IMR-90 (cell line): ENCODE measurements around the gene OR1S2. TPM values are rescaled to one million over a fixed set of nuclear protein-coding genes. Genes with fewer than 3 reads are reported as not detected.

Experiments
- ATAC-seq: fragments of 200-7000 bp; cut with Tn5 transposase; 2 replicates; pipeline ENCODE4 v1.9.1; 2020; ENCODE audit warnings: low read depth, mild to moderate bottlenecking, moderate library complexity
- BruUV-seq: library from RNA; stranded (reverse); fragments of 400-500 nt; replicated peaks from 2 replicates; lab custom pipeline; 2021; lab: Mats Ljungman, UMichigan
- CTCF ChIA-PET: fragments of 300-600 bp; formaldehyde crosslinking; extraction: SDS; loops from one replicate; lab custom pipeline; 2021; ENCODE audit warnings: antibody characterized with exemption; lab: Yijun Ruan, JAX
- POLR2A ChIA-PET: fragments of 300-600 bp; sonication (Branson Sonifier 250); formaldehyde crosslinking; loops from one replicate; lab custom pipeline; 2022; ENCODE audit warnings: antibody characterized with exemption; ENCODE audit not compliant: unreplicated experiment; lab: Charles Lee
- DNase-seq: peaks from one replicate; pipeline ENCODE4 v3.0.0; 2013
- H2AFZ ChIP-seq: replicated peaks from 2 replicates; pipeline ENCODE3; 2013; ENCODE audit warnings: low read length, mild to moderate bottlenecking; ENCODE audit not compliant: poor library complexity
- H2AK5ac ChIP-seq: 2 replicates; pipeline ENCODE4 v1.6.1; 2013; ENCODE audit warnings: low read depth, low read length, inconsistent platforms
- H2AK9ac ChIP-seq: replicated peaks from 2 replicates; pipeline ENCODE3; 2013; ENCODE audit warnings: mild to moderate bottlenecking, low read depth, low read length, moderate library complexity; ENCODE audit not compliant: poor library complexity
- H2BK120ac ChIP-seq: 2 replicates; pipeline ENCODE4 v1.6.1; 2013; ENCODE audit warnings: low read depth, low read length, inconsistent platforms
- H2BK15ac ChIP-seq: 3 replicates; pipeline ENCODE4 v1.6.1; 2013; ENCODE audit warnings: low read depth, low read length, inconsistent platforms
- H2BK20ac ChIP-seq: 2 replicates; pipeline ENCODE4 v1.6.1; 2013; ENCODE audit warnings: low read depth, mild to moderate bottlenecking, inconsistent platforms, low read length, moderate library complexity
- H2BK5ac ChIP-seq: 2 replicates; pipeline ENCODE4 v1.6.1; 2013; ENCODE audit warnings: mild to moderate bottlenecking, low read depth, low read length, inconsistent platforms; ENCODE audit not compliant: poor library complexity, severe bottlenecking
- H3K14ac ChIP-seq: replicated peaks from 2 replicates; pipeline ENCODE4 v1.6.1; 2013; ENCODE audit warnings: low read depth, low read length, inconsistent platforms
- H3K18ac ChIP-seq: 2 replicates; pipeline ENCODE4 v1.6.1; 2013; ENCODE audit warnings: low read depth, low read length, control low read depth
- H3K23ac ChIP-seq: 2 replicates; pipeline ENCODE4 v1.6.1; 2013; ENCODE audit warnings: low read depth, low read length, inconsistent platforms
- H3K27ac ChIP-seq: 2 replicates; pipeline ENCODE4 v1.5.1; 2013; ENCODE audit warnings: mild to moderate bottlenecking, control low read depth, low read length; ENCODE audit not compliant: insufficient read depth
- H3K27me3 ChIP-seq: 2 replicates; pipeline ENCODE4 v1.6.1; 2013; ENCODE audit warnings: low read length; ENCODE audit not compliant: control insufficient read depth, insufficient read depth
- H3K36me3 ChIP-seq: 2 replicates; pipeline ENCODE4 v1.6.1; 2013; ENCODE audit warnings: low read length, mixed read lengths; ENCODE audit not compliant: control insufficient read depth, insufficient read depth
- H3K4ac ChIP-seq: 2 replicates; pipeline ENCODE4 v1.6.1; 2013; ENCODE audit warnings: low read depth, low read length, inconsistent platforms
- H3K4me1 ChIP-seq: 2 replicates; pipeline ENCODE4 v1.6.1; 2013; ENCODE audit warnings: low read length, mixed read lengths; ENCODE audit not compliant: control insufficient read depth, insufficient read depth
- H3K4me2 ChIP-seq: 2 replicates; pipeline ENCODE4 v1.6.1; 2013; ENCODE audit warnings: low read depth, mild to moderate bottlenecking, control low read depth, low read length, moderate library complexity
- H3K4me3 ChIP-seq: 2 replicates; pipeline ENCODE4 v1.5.1; 2013; ENCODE audit warnings: low read depth, mild to moderate bottlenecking, control low read depth, low read length, moderate library complexity; ENCODE audit not compliant: insufficient read depth
- H3K56ac ChIP-seq: 2 replicates; pipeline ENCODE4 v1.6.1; 2013; ENCODE audit warnings: low read length, inconsistent platforms; ENCODE audit not compliant: insufficient read depth; ENCODE audit errors: extremely low read depth
- H3K79me1 ChIP-seq, 2 experiments: 2 replicates each; pipeline ENCODE4 v1.6.1; 2013; ENCODE audit warnings: low read length in 2 of 2, inconsistent platforms in 1 of 2, low read depth in 1 of 2
- H3K9ac ChIP-seq: 2 replicates; pipeline ENCODE4 v1.6.1; 2013; ENCODE audit warnings: low read depth, low read length, control low read depth
- H3K9me1 ChIP-seq: 2 replicates; pipeline ENCODE4 v1.6.1; 2013; ENCODE audit warnings: low read length, inconsistent platforms; ENCODE audit not compliant: insufficient read depth
- H3K9me3 ChIP-seq: 2 replicates; pipeline ENCODE4 v1.6.1; 2013; ENCODE audit warnings: low read length; ENCODE audit not compliant: control insufficient read depth, insufficient read depth
- H4K20me1 ChIP-seq: 2 replicates; pipeline ENCODE4 v1.6.1; 2013; ENCODE audit warnings: low read length, inconsistent platforms; ENCODE audit not compliant: insufficient read depth
- H4K5ac ChIP-seq: 2 replicates; pipeline ENCODE4 v1.6.1; 2013; ENCODE audit warnings: mild to moderate bottlenecking, low read depth, low read length, control low read depth
- H4K8ac ChIP-seq, 2 experiments: 2 replicates each; pipeline ENCODE4 v1.6.1; 2013; ENCODE audit warnings: low read depth in 2 of 2, low read length in 2 of 2, control low read depth in 1 of 2, inconsistent platforms in 1 of 2
- H4K91ac ChIP-seq: 2 replicates; pipeline ENCODE4 v1.6.1; 2013; ENCODE audit warnings: low read depth, low read length, inconsistent platforms; ENCODE audit not compliant: insufficient read depth
- BHLHE40 ChIP-seq: fragments of 150-350 bp; IDR thresholded peaks from 2 replicates; pipeline ENCODE4 v1.6.1; 2016; ENCODE audit warnings: mild to moderate bottlenecking, low read depth, low read length
- CHD1 ChIP-seq: IDR thresholded peaks from 2 replicates; pipeline ENCODE4 v1.6.1; 2012; ENCODE audit warnings: low read depth, low read length, improper control_type of control experiment
- ELK1 ChIP-seq: fragments of 150-350 bp; IDR thresholded peaks from 2 replicates; pipeline ENCODE4 v1.6.1; 2016; ENCODE audit warnings: low read depth, mild to moderate bottlenecking, low read length, moderate library complexity, borderline replicate concordance
- FOS ChIP-seq: fragments of 150-350 bp; IDR thresholded peaks from 2 replicates; pipeline ENCODE4 v1.6.1; 2016; ENCODE audit warnings: low read depth, low read length
- MAZ ChIP-seq: IDR thresholded peaks from 2 replicates; pipeline ENCODE4 v1.6.1; 2012; ENCODE audit warnings: low read depth, mild to moderate bottlenecking, low read length, improper control_type of control experiment, moderate library complexity, borderline replicate concordance
- MXI1 ChIP-seq: IDR thresholded peaks from 2 replicates; pipeline ENCODE4 v1.6.1; 2012; ENCODE audit warnings: low read depth, mild to moderate bottlenecking, low read length, moderate library complexity, borderline replicate concordance
- POLR2A ChIP-seq: IDR thresholded peaks from 2 replicates; pipeline ENCODE4 v1.6.1; 2012; ENCODE audit warnings: mild to moderate bottlenecking, low read depth, low read length
- RFX5 ChIP-seq: IDR thresholded peaks from 2 replicates; pipeline ENCODE4 v1.8.0; 2012; ENCODE audit warnings: low read depth, mild to moderate bottlenecking, low read length, moderate library complexity
- SMC3 ChIP-seq: fragments of 150-350 bp; IDR thresholded peaks from 2 replicates; pipeline ENCODE4 v1.6.1; 2016; ENCODE audit warnings: low read depth, mild to moderate bottlenecking, antibody characterized with exemption, low read length, moderate library complexity
- WGBS, 2 experiments: methylation state at CpG; one replicate each; pipeline versions ENCODE4 v1.1.5 to v1.1.7; 2013; ENCODE audit warnings: missing lambda C conversion rate in 2 of 2; ENCODE audit not compliant: insufficient read length in 1 of 2; ENCODE audit errors: extremely low coverage in 2 of 2; 5-methylcytosine and 5-hydroxymethylcytosine counted together
- dilution Hi-C: fragments of 300-500 bp; cut with HindIII; formaldehyde crosslinking; loops from one replicate; pipeline ENCODE4 v1.14.3; 2018; ENCODE audit warnings: low sequenced_read_pairs; ENCODE audit not compliant: unreplicated experiment
- in situ Hi-C: fragments of 300-500 bp; cut with MboI; formaldehyde crosslinking; loops from 3 replicates; pipeline ENCODE4 v1.14.3; 2019; ENCODE audit warnings: low sequenced_read_pairs, inconsistent platforms, mixed read lengths
- intact Hi-C: fragments of 100-400 bp; cut with micrococcal nuclease; formaldehyde crosslinking; loops from 2 replicates; pipeline ENCODE4 v1.10.0; 2022
- polyA plus RNA-seq, 3 experiments: library from polyadenylated mRNA; depleted of rRNA; stranded (reverse); fragments of >200 nt; gene quantifications; 2 replicates each; pipeline ENCODE4 v1.2.3, GENCODE V29; 2012; ENCODE audit warnings: low replicate concordance in 1 of 3
- total RNA-seq: library from RNA; depleted of rRNA; stranded (reverse); fragments of >200 nt; gene quantifications from 2 replicates; pipeline ENCODE4 v1.2.3, GENCODE V29; 2012; rRNA removed

OR1S2 gene
- total and polyA plus RNA-seq, 2 of the 4 experiments (the other 2 are of a cell fraction): not detected

GRCh38 chr11:58164389-58164788, 39.6 kb downstream of the OR1S2 start:
- no peak overlapping the region for H2AK9ac ChIP-seq
- no peak overlapping the region for H3K56ac ChIP-seq
- WGBS, 2 experiments: 61% methylated on average over 2 of the region's 4 CpGs; no CpG with 5 or more reads in 1 of the 2 experiments
- H3K4ac ChIP-seq: no peak overlapping the region
- no peak overlapping the region for H2BK5ac ChIP-seq
- ChIA-PET CTCF (no interaction called here), POLR2A (no interaction called here)
- no peak overlapping the region for H2BK120ac ChIP-seq
- H2BK15ac ChIP-seq: no peak overlapping the region
- BruUV-seq: no TSS peak
- H3K27ac ChIP-seq: no peak overlapping the region
- in situ Hi-C loops: no loop called here
- intact Hi-C loops: no loop called here
- no peaks in the 10 kb centered on the region for H3K4me1 ChIP-seq
- ATAC-seq: no peak
- H3K9ac ChIP-seq: no peak overlapping the region
- no peak overlapping the region for H3K4me3 ChIP-seq
- no peaks in the 10 kb centered on the region for H4K20me1 ChIP-seq
- no peak overlapping the region for H2AK5ac ChIP-seq
- H2AFZ ChIP-seq: no peak overlapping the region
- no peak overlapping the region for H3K23ac ChIP-seq
- no peak overlapping the region for H2BK20ac ChIP-seq
- H3K9me3 ChIP-seq: no peaks in the 10 kb centered on the region; the same call in 1 of the 2 replicates
- no peak overlapping the region; the same call in 1 of the 2 replicates for H4K91ac ChIP-seq
- no peak overlapping the region for H3K4me2 ChIP-seq
- no peak overlapping the region for H3K14ac ChIP-seq
- dilution Hi-C loops: no loop called here
- H3K9me1 ChIP-seq: no peaks in the 10 kb centered on the region
- no peak overlapping the region for H4K8ac ChIP-seq
- H3K36me3 ChIP-seq: no peaks in the 10 kb centered on the region
- H3K18ac ChIP-seq: no peak overlapping the region
- H3K27me3 ChIP-seq: peaks cover 3% of the 10 kb centered on the region; the same call in 1 of the 2 replicates
- H4K5ac ChIP-seq: no peak overlapping the region
- no peak for TF ChIP-seq FOS
- TF ChIP-seq POLR2A: no peak
- TF ChIP-seq ELK1: no peak
- no peak for TF ChIP-seq MXI1
- no peak for TF ChIP-seq SMC3
- TF ChIP-seq RFX5: no peak
- no peak for TF ChIP-seq CHD1
- no peak for TF ChIP-seq MAZ
- no peak for TF ChIP-seq BHLHE40
- H3K79me1 ChIP-seq: no peaks in the 10 kb centered on the region
- DNase-seq: no peak

Other genes with a start within 250 kb of the OR1S2 start
- not detected in 2 replicates for gene OR9Q1, start 180.3 kb downstream of the OR1S2 start, total RNA-seq
- gene OR9Q1, start 180.3 kb downstream of the OR1S2 start, polyA plus RNA-seq (2012; rRNA removed): not detected in 2 replicates
- gene OR6Q1, start 173.2 kb downstream of the OR1S2 start, total RNA-seq: not detected in 2 replicates
- not detected in 2 replicates for gene OR6Q1, start 173.2 kb downstream of the OR1S2 start, polyA plus RNA-seq (2012; rRNA removed)
- gene OR9I1, start 78.6 kb downstream of the OR1S2 start, total RNA-seq: not detected in 2 replicates
- not detected in 2 replicates for gene OR9I1, start 78.6 kb downstream of the OR1S2 start, polyA plus RNA-seq (2012; rRNA removed)
- gene OR9Q2, start 15.1 kb downstream of the OR1S2 start, total RNA-seq: not detected in 2 replicates
- gene OR9Q2, start 15.1 kb downstream of the OR1S2 start, polyA plus RNA-seq (2012; rRNA removed): not detected in 2 replicates
- not detected in 2 replicates for gene OR1S1, start 8.6 kb upstream of the OR1S2 start, total RNA-seq
- not detected in 2 replicates for gene OR1S1, start 8.6 kb upstream of the OR1S2 start, polyA plus RNA-seq (2012; rRNA removed)
- gene OR10Q1, start 24.8 kb upstream of the OR1S2 start, total RNA-seq: not detected in 2 replicates
- gene OR10Q1, start 24.8 kb upstream of the OR1S2 start, polyA plus RNA-seq (2012; rRNA removed): 0.07 TPM in 1 of 2 replicates, not detected in the other
- not detected in 2 replicates for gene OR10W1, start 64.1 kb upstream of the OR1S2 start, total RNA-seq
- not detected in 2 replicates for gene OR10W1, start 64.1 kb upstream of the OR1S2 start, polyA plus RNA-seq (2012; rRNA removed)
- not detected in 2 replicates for gene OR5B17, start 154.9 kb upstream of the OR1S2 start, total RNA-seq
- not detected in 2 replicates for gene OR5B17, start 154.9 kb upstream of the OR1S2 start, polyA plus RNA-seq (2012; rRNA removed)
- gene OR5B3, start 202.7 kb upstream of the OR1S2 start, total RNA-seq: not detected in 2 replicates
- gene OR5B3, start 202.7 kb upstream of the OR1S2 start, polyA plus RNA-seq (2012; rRNA removed): not detected in 2 replicates
- under 0.01 TPM in 1 of 2 replicates, not detected in the other for gene OR5B2, start 224.0 kb upstream of the OR1S2 start, total RNA-seq
- not detected in 2 replicates for gene OR5B2, start 224.0 kb upstream of the OR1S2 start, polyA plus RNA-seq (2012; rRNA removed)
- not detected in 2 replicates for gene OR5B12, start 238.1 kb upstream of the OR1S2 start, total RNA-seq
- gene OR5B12, start 238.1 kb upstream of the OR1S2 start, polyA plus RNA-seq (2012; rRNA removed): not detected in 2 replicates